Rectal smooth muscle tissue (tissue), 1 donor: ENCODE measurements around the gene EEPD1.
A peak's percentile ranks its signal among the peaks of the same experiment; 100 is the strongest.

Experiments
- H3K27ac ChIP-seq: one replicate; pipeline ENCODE4 v1.7.0; 2013; ENCODE audit warnings: low read depth, low read length, inconsistent platforms
- H3K27me3 ChIP-seq: one replicate; pipeline ENCODE4 v1.7.0; 2013; ENCODE audit warnings: low read length; ENCODE audit not compliant: control insufficient read depth, insufficient read depth
- H3K36me3 ChIP-seq: one replicate; pipeline ENCODE4 v1.7.0; 2013; ENCODE audit warnings: low read length; ENCODE audit not compliant: control insufficient read depth, insufficient read depth
- H3K4me1 ChIP-seq: one replicate; pipeline ENCODE4 v1.7.0; 2013; ENCODE audit warnings: low read length; ENCODE audit not compliant: control insufficient read depth, insufficient read depth
- H3K4me3 ChIP-seq: one replicate; pipeline ENCODE4 v1.7.0; 2013; ENCODE audit warnings: low read length
- H3K9ac ChIP-seq: one replicate; pipeline ENCODE4 v1.7.0; 2013; ENCODE audit warnings: low read length

EEPD1 gene

GRCh38 chr7:36265680-36266079 lies 112.6 kb downstream of the EEPD1 start:
- H3K4me1 ChIP-seq: peaks cover 48% of the 10 kb centered on the region
- no peak overlapping the region for H3K4me3 ChIP-seq
- H3K27me3 ChIP-seq: no peaks in the 10 kb centered on the region
- H3K27ac ChIP-seq: peak overlapping the region; percentile 64
- H3K9ac ChIP-seq: no peak overlapping the region
- H3K36me3 ChIP-seq: no peaks in the 10 kb centered on the region

DNA sequence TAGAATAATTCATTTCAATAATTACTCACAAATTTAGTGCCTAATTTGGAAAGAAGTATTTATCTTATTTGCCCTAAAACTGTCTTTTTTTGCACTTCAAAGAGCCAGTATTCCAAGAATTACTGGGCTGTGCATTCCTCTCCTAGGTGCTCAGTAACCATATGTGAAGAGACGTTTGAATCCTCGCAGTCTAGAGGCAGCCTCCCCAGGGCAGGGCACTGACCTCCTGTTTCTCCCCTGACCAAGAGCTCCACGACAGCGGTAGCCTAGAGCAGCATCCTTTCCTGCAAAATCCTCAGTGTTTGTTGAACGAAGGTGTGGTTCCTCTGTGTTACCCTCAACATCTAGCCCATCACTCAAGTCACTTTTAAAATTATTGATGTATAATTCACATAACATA lies 113.1 kb downstream of the EEPD1 start:
- Histone ChIP-seq H3K4me1 (peaks cover 44% of the 10 kb centered on the region), H3K36me3 (no peaks in the 10 kb centered on the region), H3K4me3 (no peak overlapping the region), H3K27me3 (no peaks in the 10 kb centered on the region), H3K9ac (no peak overlapping the region), H3K27ac (no peak overlapping the region)

GRCh38 chr7:36266683-36267082 lies 113.6 kb downstream of the EEPD1 start:
- no peak overlapping the region for H3K27ac ChIP-seq
- H3K27me3 ChIP-seq: no peaks in the 10 kb centered on the region
- no peak overlapping the region for H3K9ac ChIP-seq
- H3K4me1 ChIP-seq: peaks cover 40% of the 10 kb centered on the region
- H3K36me3 ChIP-seq: no peaks in the 10 kb centered on the region
- H3K4me3 ChIP-seq: no peak overlapping the region

DNA sequence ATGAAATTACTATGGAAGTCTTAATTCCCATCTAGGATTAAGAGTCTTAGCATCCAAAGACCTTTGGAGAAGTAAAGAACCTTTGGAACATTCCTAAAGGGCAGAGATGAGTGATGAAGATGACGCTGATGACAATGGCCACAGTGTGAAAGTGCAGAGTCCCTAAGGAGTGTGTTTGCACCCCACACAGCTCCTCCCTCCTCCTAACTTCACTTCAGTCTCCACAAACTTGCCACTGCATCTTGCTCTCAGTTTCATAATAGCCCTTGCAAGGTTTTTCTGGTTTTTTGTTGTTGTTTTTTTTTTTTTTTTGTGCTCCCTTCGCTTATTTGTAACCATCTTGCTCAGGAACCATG lies 119.1 kb downstream of the EEPD1 start:
- no peak overlapping the region for H3K4me3 ChIP-seq
- H3K27ac ChIP-seq: no peak overlapping the region
- H3K27me3 ChIP-seq: no peaks in the 10 kb centered on the region
- H3K36me3 ChIP-seq: no peaks in the 10 kb centered on the region
- peaks cover 5% of the 10 kb centered on the region for H3K4me1 ChIP-seq
- H3K9ac ChIP-seq: no peak overlapping the region

- no peak overlapping the region for H3K27ac ChIP-seq
- H3K36me3 ChIP-seq: no peaks in the 10 kb centered on the region
- no peak overlapping the region for H3K9ac ChIP-seq
- H3K4me3 ChIP-seq: no peak overlapping the region
- H3K4me1 ChIP-seq: peaks cover 8% of the 10 kb centered on the region
- H3K27me3 ChIP-seq: no peaks in the 10 kb centered on the region
These were observed 119.7 kb downstream of the EEPD1 start for GRCh38 chr7:36272567-36273269.

- Histone ChIP-seq H3K9ac (no peak overlapping the region), H3K36me3 (no peaks in the 10 kb centered on the region), H3K27me3 (no peaks in the 10 kb centered on the region), H3K27ac (no peak overlapping the region), H3K4me1 (peaks cover 11% of the 10 kb centered on the region), H3K4me3 (no peak overlapping the region)
These were observed 120.8 kb downstream of the EEPD1 start for GRCh38 chr7:36273836-36274235.

GRCh38 chr7:36275735-36276284 lies 122.8 kb downstream of the EEPD1 start:
- Histone ChIP-seq H3K4me3 (no peak overlapping the region), H3K9ac (no peak overlapping the region), H3K36me3 (no peaks in the 10 kb centered on the region), H3K27ac (no peak overlapping the region), H3K27me3 (no peaks in the 10 kb centered on the region), H3K4me1 (peaks cover 27% of the 10 kb centered on the region)

- no peak overlapping the region for H3K27ac ChIP-seq
- H3K27me3 ChIP-seq: no peaks in the 10 kb centered on the region
- no peak overlapping the region for H3K4me3 ChIP-seq
- no peaks in the 10 kb centered on the region for H3K36me3 ChIP-seq
- H3K4me1 ChIP-seq: peaks cover 35% of the 10 kb centered on the region
- no peak overlapping the region for H3K9ac ChIP-seq
These were observed 123.6 kb downstream of the EEPD1 start for GRCh38 chr7:36276428-36277248.

- Histone ChIP-seq H3K4me1 (peaks cover 40% of the 10 kb centered on the region), H3K27me3 (no peaks in the 10 kb centered on the region), H3K36me3 (no peaks in the 10 kb centered on the region), H3K27ac (no peak overlapping the region), H3K4me3 (no peak overlapping the region), H3K9ac (no peak overlapping the region)
These were observed 124.1 kb downstream of the EEPD1 start for GRCh38 chr7:36277249-36277542.

- Histone ChIP-seq H3K36me3 (no peaks in the 10 kb centered on the region), H3K27ac (peak overlapping the region; percentile 72), H3K4me3 (no peak overlapping the region), H3K4me1 (peaks cover 41% of the 10 kb centered on the region), H3K27me3 (no peaks in the 10 kb centered on the region), H3K9ac (no peak overlapping the region)
These were observed 125.1 kb downstream of the EEPD1 start for GRCh38 chr7:36278069-36278619.

DNA sequence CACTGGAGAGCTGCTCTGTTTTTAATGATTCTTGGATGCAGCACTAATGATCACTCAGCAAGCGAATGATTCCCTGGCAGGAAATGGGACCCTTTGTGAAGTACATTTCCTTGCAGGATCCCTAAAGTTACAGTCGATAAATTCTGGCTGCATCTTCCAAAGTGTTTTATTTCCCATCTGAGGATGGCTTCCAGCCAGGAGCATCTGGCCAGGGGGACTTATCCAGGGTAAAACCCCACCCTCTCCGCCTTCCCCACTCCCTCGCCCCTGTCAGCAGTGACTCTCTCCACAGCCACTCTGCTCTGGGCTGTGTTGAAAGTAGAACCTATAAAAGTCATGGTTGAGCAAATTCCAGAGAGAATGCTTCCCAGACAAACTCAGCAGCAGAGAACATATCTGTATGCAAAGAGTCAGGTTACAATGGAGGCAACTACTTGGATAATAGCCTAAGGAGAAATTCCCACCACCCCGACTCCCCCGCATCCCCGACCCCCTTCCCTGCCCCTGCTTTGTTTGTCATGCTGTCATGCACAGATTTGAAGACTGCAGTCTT lies 125.6 kb downstream of the EEPD1 start:
- H3K4me3 ChIP-seq: no peak overlapping the region
- no peaks in the 10 kb centered on the region for H3K36me3 ChIP-seq
- H3K9ac ChIP-seq: no peak overlapping the region
- H3K27me3 ChIP-seq: no peaks in the 10 kb centered on the region
- H3K4me1 ChIP-seq: peaks cover 41% of the 10 kb centered on the region
- H3K27ac ChIP-seq: peak overlapping the region; percentile 72

- H3K27me3 ChIP-seq: no peaks in the 10 kb centered on the region
- H3K4me1 ChIP-seq: peaks cover 41% of the 10 kb centered on the region
- H3K9ac ChIP-seq: no peak overlapping the region
- no peak overlapping the region for H3K4me3 ChIP-seq
- H3K27ac ChIP-seq: peak overlapping the region; percentile 72
- H3K36me3 ChIP-seq: no peaks in the 10 kb centered on the region
These were observed 126.3 kb downstream of the EEPD1 start for GRCh38 chr7:36279200-36279925.
